ENCODE results near the gene PRKD2.

The PRKD2 gene

GRCh38 chr19:46729696-46730095 is 12.8 kb upstream of the PRKD2 start:
- no peak overlapping the region for H3K4me3 ChIP-seq (replicated peaks in 1 of 2; ENCODE audit: low read depth in 2 of 2, low read length in 2 of 2)
- no peak for TF ChIP-seq CTCF (IDR thresholded peaks at IDR 0.05; ENCODE audit: low read depth, low read length)
- no peak for DNase-seq (ENCODE audit: low read depth in 2 of 2)

GRCh38 chr19:46728693-46729339 is 11.9 kb upstream of the PRKD2 start:
- peak; percentile 63 to 69 for DNase-seq (ENCODE audit: low read depth in 2 of 2)
- no peak overlapping the region for H3K4me3 ChIP-seq (replicated peaks in 1 of 2; ENCODE audit: low read depth in 2 of 2, low read length in 2 of 2)
- TF ChIP-seq CTCF (IDR thresholded peaks at IDR 0.05; ENCODE audit: low read depth, low read length), result peak; percentile 98

- no peak for TF ChIP-seq CTCF (IDR thresholded peaks at IDR 0.05; ENCODE audit: low read depth, low read length)
- DNase-seq (ENCODE audit: low read depth in 2 of 2), result no peak
- H3K4me3 ChIP-seq (replicated peaks in 1 of 2; ENCODE audit: low read depth in 2 of 2, low read length in 2 of 2), result no peak overlapping the region
Measured at GRCh38 chr19:46728208-46728607, 11.3 kb upstream of the PRKD2 start.

GRCh38 chr19:46727757-46728156 is 10.8 kb upstream of the PRKD2 start:
- no peak overlapping the region for H3K4me3 ChIP-seq (replicated peaks in 1 of 2; ENCODE audit: low read depth in 2 of 2, low read length in 2 of 2)
- no peak for TF ChIP-seq CTCF (IDR thresholded peaks at IDR 0.05; ENCODE audit: low read depth, low read length)
- DNase-seq (ENCODE audit: low read depth in 2 of 2), result no peak

- H3K4me3 ChIP-seq (replicated peaks in 1 of 2; ENCODE audit: low read depth in 2 of 2, low read length in 2 of 2), result no peak overlapping the region
- no peak for DNase-seq (ENCODE audit: low read depth in 2 of 2)
- TF ChIP-seq CTCF (IDR thresholded peaks at IDR 0.05; ENCODE audit: low read depth, low read length), result no peak
Measured at GRCh38 chr19:46726971-46727501, 10.1 kb upstream of the PRKD2 start.

GRCh38 chr19:46726551-46726950 is 9.6 kb upstream of the PRKD2 start:
- no peak for DNase-seq (ENCODE audit: low read depth in 2 of 2)
- TF ChIP-seq CTCF (IDR thresholded peaks at IDR 0.05; ENCODE audit: low read depth, low read length), result no peak

More at GRCh38 chr19:46726551-46726950, 9.6 kb upstream of the PRKD2 start:
- no peak overlapping the region for H3K4me3 ChIP-seq (replicated peaks in 1 of 2; ENCODE audit: low read depth in 2 of 2, low read length in 2 of 2)

Data from cardiac fibroblast (primary cell).